ENCODE measurements around the gene ADAMTS15.

DNA sequence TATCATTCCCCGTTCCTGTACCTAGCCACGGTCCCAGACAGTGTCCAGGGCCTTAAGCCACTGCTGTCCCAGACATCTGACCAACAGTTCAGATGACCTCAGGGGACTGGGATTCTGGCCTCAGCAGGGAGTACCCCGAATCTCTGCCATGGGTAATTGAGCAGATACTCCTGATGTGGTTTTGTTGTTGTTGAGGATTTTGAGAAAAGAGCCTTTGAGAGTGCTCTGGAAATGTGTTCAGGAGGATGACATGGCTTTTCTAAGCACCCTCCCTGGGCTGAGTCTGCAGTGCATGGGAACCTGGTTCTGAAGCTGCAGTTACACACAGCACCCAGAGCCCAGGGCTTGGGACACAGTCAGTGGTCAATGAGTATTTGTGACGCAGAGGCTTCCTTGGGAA lies 30.4 kb downstream of the ADAMTS15 start:
- no peak for TF ChIP-seq POLR2A (IDR thresholded peaks at IDR 0.05)
- TF ChIP-seq, protein P1, sequence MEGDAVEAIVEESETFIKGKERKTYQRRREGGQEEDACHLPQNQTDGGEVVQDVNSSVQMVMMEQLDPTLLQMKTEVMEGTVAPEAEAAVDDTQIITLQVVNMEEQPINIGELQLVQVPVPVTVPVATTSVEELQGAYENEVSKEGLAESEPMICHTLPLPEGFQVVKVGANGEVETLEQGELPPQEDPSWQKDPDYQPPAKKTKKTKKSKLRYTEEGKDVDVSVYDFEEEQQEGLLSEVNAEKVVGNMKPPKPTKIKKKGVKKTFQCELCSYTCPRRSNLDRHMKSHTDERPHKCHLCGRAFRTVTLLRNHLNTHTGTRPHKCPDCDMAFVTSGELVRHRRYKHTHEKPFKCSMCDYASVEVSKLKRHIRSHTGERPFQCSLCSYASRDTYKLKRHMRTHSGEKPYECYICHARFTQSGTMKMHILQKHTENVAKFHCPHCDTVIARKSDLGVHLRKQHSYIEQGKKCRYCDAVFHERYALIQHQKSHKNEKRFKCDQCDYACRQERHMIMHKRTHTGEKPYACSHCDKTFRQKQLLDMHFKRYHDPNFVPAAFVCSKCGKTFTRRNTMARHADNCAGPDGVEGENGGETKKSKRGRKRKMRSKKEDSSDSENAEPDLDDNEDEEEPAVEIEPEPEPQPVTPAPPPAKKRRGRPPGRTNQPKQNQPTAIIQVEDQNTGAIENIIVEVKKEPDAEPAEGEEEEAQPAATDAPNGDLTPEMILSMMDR (IDR thresholded peaks at IDR 0.05): no peak
- TF ChIP-seq EP300 (IDR thresholded peaks at IDR 0.05): no peak

All from tibial nerve (tissue), 4 donors.